Transverse colon (tissue), 4 donors: ENCODE measurements around the gene MYO19. TPM values are rescaled to one million over a fixed set of nuclear protein-coding genes. Genes with fewer than 3 reads are reported as not detected.

Experiments used
- DNase-seq: peaks from one replicate; pipeline ENCODE4 v3.0.0-alpha.2; 2019
- H3K27ac ChIP-seq, 4 donors: fragments of 200-600 bp; sonication (generic); 2 replicates each; pipeline ENCODE4 v1.5.1; 2016 to 2018; ENCODE audit warnings: inconsistent platforms in 4 of 4
- H3K27me3 ChIP-seq: fragments of 200-600 bp; sonication (generic); 2 replicates; pipeline ENCODE4 v1.5.1; 2017; ENCODE audit warnings: inconsistent platforms
- H3K36me3 ChIP-seq, 4 donors: fragments of 200-600 bp; sonication (generic); 2 replicates each; pipeline ENCODE4 v1.5.1; 2017 to 2019; ENCODE audit warnings: inconsistent platforms in 4 of 4
- H3K4me1 ChIP-seq, 4 donors: fragments of 200-600 bp; sonication (generic); 2 replicates each; pipeline ENCODE4 v1.5.1; 2017 to 2020; ENCODE audit warnings: inconsistent platforms in 4 of 4
- H3K4me3 ChIP-seq, 4 donors: fragments of 200-600 bp; sonication (generic); 1 replicate in 1 of 4; 2 replicates in 3 of 4; pipeline versions ENCODE4 v1.5.1 to v1.6.1; 2017 to 2019; ENCODE audit warnings: inconsistent platforms in 4 of 4
- H3K9me3 ChIP-seq, 2 donors: fragments of 200-600 bp; sonication (generic); 2 replicates each; pipeline ENCODE4 v1.5.1; 2017 to 2019; ENCODE audit warnings: inconsistent platforms in 2 of 2
- EP300 ChIP-seq: sonication (generic); formaldehyde crosslinking; IDR thresholded peaks from one replicate; pipeline ENCODE4 v1.6.1; 2017; ENCODE audit warnings: antibody characterized with exemption, low read depth
- POLR2A ChIP-seq: fragments of 450-650 bp; IDR thresholded peaks from one replicate; pipeline ENCODE4 v1.6.1; 2016; ENCODE audit warnings: antibody characterized with exemption, mild to moderate bottlenecking, moderate library complexity
- POLR2AphosphoS5 ChIP-seq, 3 donors: sonication (generic); formaldehyde crosslinking; IDR thresholded peaks; one replicate each; pipeline ENCODE4 v1.6.1; 2016; ENCODE audit warnings: antibody characterized with exemption in 3 of 3
- WGBS, 2 donors: methylation state at CpG; one replicate each; pipeline ENCODE4 v1.1.5; 2018; ENCODE audit warnings: low coverage in 1 of 2; 5-methylcytosine and 5-hydroxymethylcytosine counted together
- in situ Hi-C, 4 donors: fragments of 200-750 bp; cut with MboI; loops; one replicate each; pipeline versions ENCODE4 v1.15.0 to v1.15.1; 2017; ENCODE audit warnings: low sequenced_read_pairs in 3 of 4, low pct_ligation_motif_present in 1 of 4, low pct_unique_long_range_greater_than_20kb in 1 of 4
- intact Hi-C: fragments of 100-400 bp; cut with DNase I; formaldehyde crosslinking; loops from one replicate; pipeline ENCODE4 v1.15.1; 2023; ENCODE audit warnings: low total_unique reads
- total RNA-seq, 4 donors: library from RNA; depleted of rRNA; stranded (reverse); fragments of >200 nt; gene quantifications; one replicate each; pipeline ENCODE4 v1.1.0, GENCODE V29; 2016
- TF ChIP-seq, protein P1 (sequence below), 5 experiments: fragments of 200-600 bp in 3 of 5; fragments of 450-650 bp in 2 of 5; sonication (generic) in 3 of 5; IDR thresholded peaks; 1 replicate in 2 of 5; 2 replicates in 3 of 5; pipeline ENCODE4 v1.5.1; 2016 to 2017; ENCODE audit warnings: antibody characterized with exemption in 5 of 5, inconsistent platforms in 3 of 5, mild to moderate bottlenecking in 2 of 5, moderate library complexity in 1 of 5

MYO19 gene
- total RNA-seq, 4 donors from 2014 or later, result 94.2 to 230 (median 159) TPM

DNA sequence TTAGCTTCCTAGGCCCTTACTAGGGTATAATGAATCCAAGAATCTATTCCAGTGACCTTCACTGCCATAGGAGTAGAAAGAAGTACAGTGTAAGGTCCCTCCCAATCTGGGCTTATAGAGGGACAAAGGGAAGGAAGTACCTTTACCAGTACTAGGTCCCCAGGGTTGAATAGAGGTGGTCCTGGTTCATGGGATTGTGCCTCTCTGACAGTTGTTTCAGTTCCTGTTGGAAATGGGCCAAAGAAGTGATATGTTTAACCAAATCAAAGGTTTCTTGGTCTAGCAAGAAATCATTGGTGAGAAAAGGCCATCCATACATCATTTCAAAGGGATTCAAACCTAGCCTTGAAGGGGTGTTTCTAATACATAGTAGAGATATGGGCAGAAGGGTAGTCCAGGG lies 64.2 kb downstream of the MYO19 start:
- in situ Hi-C loops, result loop anchor here in 1 of 4 donors (25.0 kb wide), 1 partner anchor 358 kb away; the partner anchor contains the start of gene CCL4
- H3K27ac ChIP-seq, result no peak overlapping the region
- TF ChIP-seq POLR2AphosphoS5 (IDR thresholded peaks at IDR 0.05), result no peak
- TF ChIP-seq, protein P1, sequence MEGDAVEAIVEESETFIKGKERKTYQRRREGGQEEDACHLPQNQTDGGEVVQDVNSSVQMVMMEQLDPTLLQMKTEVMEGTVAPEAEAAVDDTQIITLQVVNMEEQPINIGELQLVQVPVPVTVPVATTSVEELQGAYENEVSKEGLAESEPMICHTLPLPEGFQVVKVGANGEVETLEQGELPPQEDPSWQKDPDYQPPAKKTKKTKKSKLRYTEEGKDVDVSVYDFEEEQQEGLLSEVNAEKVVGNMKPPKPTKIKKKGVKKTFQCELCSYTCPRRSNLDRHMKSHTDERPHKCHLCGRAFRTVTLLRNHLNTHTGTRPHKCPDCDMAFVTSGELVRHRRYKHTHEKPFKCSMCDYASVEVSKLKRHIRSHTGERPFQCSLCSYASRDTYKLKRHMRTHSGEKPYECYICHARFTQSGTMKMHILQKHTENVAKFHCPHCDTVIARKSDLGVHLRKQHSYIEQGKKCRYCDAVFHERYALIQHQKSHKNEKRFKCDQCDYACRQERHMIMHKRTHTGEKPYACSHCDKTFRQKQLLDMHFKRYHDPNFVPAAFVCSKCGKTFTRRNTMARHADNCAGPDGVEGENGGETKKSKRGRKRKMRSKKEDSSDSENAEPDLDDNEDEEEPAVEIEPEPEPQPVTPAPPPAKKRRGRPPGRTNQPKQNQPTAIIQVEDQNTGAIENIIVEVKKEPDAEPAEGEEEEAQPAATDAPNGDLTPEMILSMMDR (IDR thresholded peaks at IDR 0.05), result no peak
- no peak for TF ChIP-seq POLR2A
- TF ChIP-seq EP300, result no peak
- no peak for DNase-seq
- H3K36me3 ChIP-seq, result no peaks in the 10 kb centered on the region
- no peak overlapping the region for H3K4me3 ChIP-seq
- intact Hi-C loops, result no loop called here
- no peaks in the 10 kb centered on the region for H3K4me1 ChIP-seq
- H3K9me3 ChIP-seq, result no peaks in the 10 kb centered on the region
- H3K27me3 ChIP-seq, result peaks cover 34% of the 10 kb centered on the region

DNA sequence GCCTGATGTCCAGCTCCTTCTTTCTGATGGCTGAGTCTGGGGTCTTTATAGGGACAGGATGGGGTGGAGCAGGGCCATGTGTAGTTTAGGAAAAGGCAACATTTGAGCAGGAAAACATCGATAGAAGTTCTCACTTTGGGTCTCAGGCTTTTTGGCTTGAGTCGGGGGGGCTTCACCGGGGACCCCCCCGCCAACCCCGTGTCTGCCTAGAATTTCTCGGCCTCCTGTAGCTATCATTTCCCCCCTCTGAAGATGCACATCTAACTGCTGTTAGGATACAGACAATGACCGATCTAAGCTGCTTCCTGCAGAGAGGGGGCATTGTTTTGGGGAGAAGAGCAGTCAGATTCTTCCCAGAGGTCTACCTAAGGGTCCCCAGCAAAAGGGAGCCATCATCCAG lies 64.9 kb downstream of the MYO19 start:
- Histone ChIP-seq H3K4me3 (no peak overlapping the region), H3K36me3 (no peaks in the 10 kb centered on the region), H3K4me1 (no peaks in the 10 kb centered on the region), H3K27ac (no peak overlapping the region), H3K27me3 (peaks cover 42% of the 10 kb centered on the region), H3K9me3 (no peaks in the 10 kb centered on the region)
- TF ChIP-seq EP300, result no peak
- TF ChIP-seq, protein P1 (IDR thresholded peaks at IDR 0.05), result no peak
- TF ChIP-seq POLR2A, result no peak
- no peak for TF ChIP-seq POLR2AphosphoS5 (IDR thresholded peaks at IDR 0.05)
- DNase-seq, result no peak
- in situ Hi-C loops (loop anchor here in 1 of 4 donors (25.0 kb wide), 1 partner anchor 357 kb away; the partner anchor contains the start of gene CCL4), intact Hi-C loops (no loop called here)
- 51 to 64% methylated on average over 3 to 7 of the region's 7 CpGs for WGBS, 2 donors

DNA sequence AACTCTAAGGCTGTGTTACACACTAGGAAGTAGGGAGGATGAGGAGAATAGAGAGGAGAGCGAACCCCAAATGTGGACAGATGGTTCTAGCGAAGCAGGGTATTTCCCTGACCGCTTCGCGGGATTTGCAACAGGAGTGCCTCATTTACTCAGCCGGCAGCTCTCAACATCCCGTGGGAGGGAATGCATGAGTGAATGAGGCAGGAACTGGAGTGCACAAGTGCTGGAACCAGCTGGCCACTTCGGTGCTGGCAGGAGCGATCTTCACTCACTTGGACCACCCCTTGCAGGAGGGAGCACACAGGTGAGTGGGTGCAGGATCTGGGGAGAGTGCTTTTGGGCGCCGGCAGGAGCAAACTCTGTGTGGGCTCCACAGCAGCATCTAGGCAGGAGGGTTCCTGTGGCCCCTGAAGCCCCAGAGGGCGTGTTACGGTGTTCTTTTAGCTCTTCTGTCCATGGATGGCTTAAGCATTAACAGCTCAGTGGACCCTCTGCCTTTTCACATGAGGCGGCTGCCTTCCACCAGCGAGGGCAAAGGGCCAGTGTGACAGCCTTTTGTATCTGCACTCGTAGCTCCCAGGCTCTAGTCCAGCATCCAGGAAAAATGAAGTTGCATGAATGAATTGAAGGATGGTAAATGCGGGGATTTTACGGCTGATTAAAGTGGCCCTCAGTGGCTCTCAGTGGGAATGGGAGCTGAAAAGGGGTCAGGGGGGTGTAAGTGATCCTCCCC lies 65.6 kb downstream of the MYO19 start:
- 61 to 68% methylated on average over 7 to 18 of the region's 18 CpGs for WGBS, 2 donors
- in situ Hi-C loops, result loop anchor here in 1 of 4 donors (25.0 kb wide), 1 partner anchor 357 kb away; the partner anchor contains the start of gene CCL4
- no peaks in the 10 kb centered on the region for H3K4me1 ChIP-seq
- H3K27me3 ChIP-seq, result peaks cover 49% of the 10 kb centered on the region
- intact Hi-C loops, result no loop called here
- H3K36me3 ChIP-seq, result no peaks in the 10 kb centered on the region
- TF ChIP-seq POLR2A (no peak), POLR2AphosphoS5 (IDR thresholded peaks at IDR 0.05) (no peak), EP300 (no peak)
- TF ChIP-seq, protein P1 (IDR thresholded peaks at IDR 0.05), result no peak
- H3K27ac ChIP-seq, result no peak overlapping the region
- H3K4me3 ChIP-seq, result no peak overlapping the region
- no peak for DNase-seq
- no peaks in the 10 kb centered on the region for H3K9me3 ChIP-seq

DNA sequence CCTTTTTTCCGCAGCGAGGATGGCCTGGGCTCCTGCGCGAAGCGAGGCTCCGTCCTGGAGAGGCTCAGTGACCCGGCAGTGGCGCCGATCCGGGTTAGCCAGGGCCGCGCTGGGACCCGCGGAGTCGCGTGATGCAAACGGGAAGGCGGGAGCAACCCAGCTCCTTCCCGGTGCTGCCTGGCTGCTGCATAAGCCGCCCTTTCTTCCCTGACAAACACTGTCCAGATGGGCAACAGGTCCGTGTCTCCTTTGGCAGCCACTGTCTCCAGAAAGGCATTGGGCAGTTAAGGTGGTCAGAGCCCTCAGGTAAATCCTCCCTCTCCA lies 69.9 kb downstream of the MYO19 start:
- intact Hi-C loops (no loop called here), in situ Hi-C loops (loop anchor here in 1 of 4 donors (25.0 kb wide), 1 partner anchor 352 kb away; the partner anchor contains the start of gene CCL4)
- H3K36me3 ChIP-seq, result no peaks in the 10 kb centered on the region
- no peak for DNase-seq
- H3K27me3 ChIP-seq, result peaks cover 75% of the 10 kb centered on the region
- no peak overlapping the region for H3K27ac ChIP-seq
- WGBS, 2 donors, result 30 to 34% methylated on average over 9 to 16 of the region's 21 CpGs
- H3K9me3 ChIP-seq, result no peaks in the 10 kb centered on the region
- no peak for TF ChIP-seq POLR2A
- no peak for TF ChIP-seq EP300
- TF ChIP-seq POLR2AphosphoS5 (IDR thresholded peaks at IDR 0.05), result no peak
- TF ChIP-seq, protein P1 (IDR thresholded peaks at IDR 0.05), result no peak
- H3K4me1 ChIP-seq, result no peaks in the 10 kb centered on the region
- no peak overlapping the region for H3K4me3 ChIP-seq
